AG10803 (cell line): Measurements from ENCODE around the gene MMD.
A peak's percentile ranks its signal among the peaks of the same experiment; 100 is the strongest.
"Not testable (repeated sequence)": the region's sequence is repeated elsewhere in the genome, so short reads cannot be mapped to it uniquely, and the experiment has no call there.

Source experiments
- DNase-seq: peaks from one replicate; pipeline ENCODE4 v3.0.0; 2010; ENCODE audit warnings: low read depth
- H3K4me3 ChIP-seq: 2 replicates; pipeline ENCODE4 v1.5.1; 2011; ENCODE audit warnings: mild to moderate bottlenecking, low read length, control low read depth
- CTCF ChIP-seq: conservative IDR thresholded peaks from 2 replicates; pipeline ENCODE4 v1.5.1; 2011; ENCODE audit warnings: mild to moderate bottlenecking, low read length, control low read depth, inconsistent platforms

The MMD gene

GRCh38 chr17:55398689-55399088 lies 22.9 kb downstream of the MMD start:
- no peak overlapping the region for H3K4me3 ChIP-seq
- no peak for TF ChIP-seq CTCF
- peak; percentile 3 for DNase-seq

GRCh38 chr17:55395803-55396505 lies 25.7 kb downstream of the MMD start:
- no peak overlapping the region for H3K4me3 ChIP-seq
- DNase-seq: no peak
- no peak for TF ChIP-seq CTCF

GRCh38 chr17:55394357-55395021 lies 27.1 kb downstream of the MMD start:
- DNase-seq: no peak
- H3K4me3 ChIP-seq: no peak overlapping the region
- TF ChIP-seq CTCF: no peak

GRCh38 chr17:55391764-55392467 lies 29.7 kb downstream of the MMD start:
- TF ChIP-seq CTCF: no peak
- no peak overlapping the region for H3K4me3 ChIP-seq
- DNase-seq: no peak

- no peak for DNase-seq
- no peak for TF ChIP-seq CTCF
- H3K4me3 ChIP-seq: no peak overlapping the region
These were observed 30.3 kb downstream of the MMD start for GRCh38 chr17:55391244-55391757.

- no peak for TF ChIP-seq CTCF
- H3K4me3 ChIP-seq: no peak overlapping the region
- DNase-seq: no peak
These were observed 31.2 kb downstream of the MMD start for GRCh38 chr17:55390364-55390977.

GRCh38 chr17:55389715-55390114 lies 31.9 kb downstream of the MMD start:
- not testable (repeated sequence) for DNase-seq, H3K4me3 ChIP-seq
